22Rv1 (cell line): Measurements from ENCODE around the gene ARID4A.

Experiments
- CTCF ChIP-seq: fragments of 450-650 bp; IDR thresholded peaks from 2 replicates; pipeline ENCODE4 v1.5.1; 2017; ENCODE audit warnings: mild to moderate bottlenecking
- ZFX ChIP-seq: fragments of 450-650 bp; IDR thresholded peaks from 2 replicates; pipeline ENCODE4 v1.6.1; 2017; ENCODE audit warnings: antibody characterized with exemption, borderline replicate concordance

GRCh38 chr14:58296726-58297125, 1.6 kb upstream of the ARID4A start:
- no peak for TF ChIP-seq CTCF
- TF ChIP-seq ZFX, result no peak
